ENCODE results near the gene U2AF1L4. TPM values are rescaled to one million over a fixed set of nuclear protein-coding genes. Genes with fewer than 3 reads are reported as not detected.

U2AF1L4 gene
- total and polyA plus RNA-seq, 2 of the 4 experiments (the other 2 are of a cell fraction): 6.1 to 15.0 TPM

DNA sequence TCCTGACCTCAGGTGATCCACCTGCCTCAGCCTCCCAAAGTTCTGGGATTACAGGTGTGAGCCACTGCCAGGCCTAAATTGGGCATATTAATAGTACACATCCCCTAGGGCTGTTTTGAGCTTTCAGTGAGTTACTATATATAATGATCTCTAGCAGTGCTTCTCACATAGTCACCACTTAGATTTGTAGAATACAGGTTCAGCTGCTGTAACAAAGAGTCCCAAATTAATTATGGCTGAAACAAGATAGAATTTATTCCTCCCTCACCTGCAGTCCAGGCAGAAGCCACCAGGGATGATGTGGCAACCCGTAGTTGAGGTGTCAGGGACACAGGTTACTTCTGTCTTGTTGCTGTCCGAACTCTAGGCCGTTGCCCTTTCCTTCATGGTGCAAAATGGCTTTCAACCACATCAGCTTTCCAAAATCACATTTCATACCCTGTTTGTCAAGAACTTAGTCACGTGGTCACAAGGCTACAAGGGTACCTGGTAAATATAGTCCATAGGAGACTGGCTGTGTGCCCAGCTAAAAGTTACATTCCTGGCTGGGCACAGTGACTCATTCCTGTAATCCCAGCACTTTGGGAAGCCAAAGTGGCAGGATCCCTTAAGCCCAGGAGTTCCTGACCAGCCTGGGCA is 15.6 kb upstream of the U2AF1L4 start:
- DNase-seq (no peak), ATAC-seq (ENCODE audit: low read depth) (no peak)
- Histone ChIP-seq H3K9me1 (ENCODE audit: insufficient read depth, low read length) (peaks cover 15% of the 10 kb centered on the region; the same call in 1 of the 2 replicates), H3K27me3 (ENCODE audit: control insufficient read depth, insufficient read depth, low read length) (no peaks in the 10 kb centered on the region), H3K4me3 (ENCODE audit: insufficient read depth, low read depth, low read length) (no peak overlapping the region), H3K18ac (ENCODE audit: low read depth, low read length) (no peak overlapping the region), H2AK5ac (ENCODE audit: low read depth, low read length) (no peak overlapping the region), H3K9me3 (ENCODE audit: control insufficient read depth, insufficient read depth, low read length) (no peaks in the 10 kb centered on the region), H2BK20ac (ENCODE audit: low read depth, low read length) (no peak overlapping the region), H4K91ac (ENCODE audit: insufficient read depth, low read depth, low read length) (no peak overlapping the region), H4K8ac (ENCODE audit: low read depth in 2 of 2, low read length in 2 of 2) (no peak overlapping the region), H3K79me1 (ENCODE audit: low read depth in 1 of 2, low read length in 2 of 2) (peaks cover 27 to 36% of the 10 kb centered on the region in 2 experiments), H3K56ac (ENCODE audit: extremely low read depth, insufficient read depth, low read length) (no peak overlapping the region), H2BK120ac (ENCODE audit: low read depth, low read length) (no peak overlapping the region), H4K5ac (ENCODE audit: low read depth, low read length) (no peak overlapping the region), H3K23ac (ENCODE audit: low read depth, low read length) (no peak overlapping the region), H3K4me2 (ENCODE audit: low read depth, low read length) (no peak overlapping the region), H3K14ac (replicated peaks; ENCODE audit: low read depth, low read length) (no peak overlapping the region), H3K36me3 (ENCODE audit: control insufficient read depth, insufficient read depth, low read length) (peaks cover 21% of the 10 kb centered on the region), H4K20me1 (ENCODE audit: insufficient read depth, low read length) (no peaks in the 10 kb centered on the region; the same call in 1 of the 2 replicates), H2AFZ (replicated peaks; ENCODE audit: low read length, poor library complexity) (no peak overlapping the region), H2AK9ac (replicated peaks; ENCODE audit: low read depth, low read length, poor library complexity) (peak overlapping the region; percentile 72), H2BK15ac (ENCODE audit: low read depth, low read length) (no peak overlapping the region), H3K4me1 (ENCODE audit: control insufficient read depth, insufficient read depth, low read length) (peaks cover 6% of the 10 kb centered on the region), H2BK5ac (ENCODE audit: low read depth, low read length, poor library complexity, severe bottlenecking) (no peak overlapping the region), H3K4ac (ENCODE audit: low read depth, low read length) (no peak overlapping the region), H3K9ac (ENCODE audit: low read depth, low read length) (no peak overlapping the region), H3K27ac (ENCODE audit: insufficient read depth, low read length) (no peak overlapping the region)
- intact Hi-C loops (cut with micrococcal nuclease): no loop called here
- POLR2A ChIA-PET (ENCODE audit: unreplicated experiment): no interaction called here
- no TSS peak for BruUV-seq (replicated peaks)
- in situ Hi-C loops (cut with MboI; ENCODE audit: low sequenced_read_pairs): no loop called here
- CTCF ChIA-PET: interaction anchor here (0.5 kb wide), 1 partner anchor 123 kb away, joined by 3 read pairs; no protein-coding TSS in a partner anchor
- dilution Hi-C loops (cut with HindIII; ENCODE audit: low sequenced_read_pairs, unreplicated experiment): no loop called here
- no CpG with 5 or more reads among the region's 4 CpGs for WGBS, 2 experiments (ENCODE audit: extremely low coverage in 2 of 2, insufficient read length in 1 of 2)
- TF ChIP-seq, protein P1, sequence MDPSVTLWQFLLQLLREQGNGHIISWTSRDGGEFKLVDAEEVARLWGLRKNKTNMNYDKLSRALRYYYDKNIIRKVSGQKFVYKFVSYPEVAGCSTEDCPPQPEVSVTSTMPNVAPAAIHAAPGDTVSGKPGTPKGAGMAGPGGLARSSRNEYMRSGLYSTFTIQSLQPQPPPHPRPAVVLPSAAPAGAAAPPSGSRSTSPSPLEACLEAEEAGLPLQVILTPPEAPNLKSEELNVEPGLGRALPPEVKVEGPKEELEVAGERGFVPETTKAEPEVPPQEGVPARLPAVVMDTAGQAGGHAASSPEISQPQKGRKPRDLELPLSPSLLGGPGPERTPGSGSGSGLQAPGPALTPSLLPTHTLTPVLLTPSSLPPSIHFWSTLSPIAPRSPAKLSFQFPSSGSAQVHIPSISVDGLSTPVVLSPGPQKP (IDR thresholded peaks at IDR 0.05; ENCODE audit: borderline replicate concordance, low read depth, low read length): no peak
- TF ChIP-seq, protein P2, sequence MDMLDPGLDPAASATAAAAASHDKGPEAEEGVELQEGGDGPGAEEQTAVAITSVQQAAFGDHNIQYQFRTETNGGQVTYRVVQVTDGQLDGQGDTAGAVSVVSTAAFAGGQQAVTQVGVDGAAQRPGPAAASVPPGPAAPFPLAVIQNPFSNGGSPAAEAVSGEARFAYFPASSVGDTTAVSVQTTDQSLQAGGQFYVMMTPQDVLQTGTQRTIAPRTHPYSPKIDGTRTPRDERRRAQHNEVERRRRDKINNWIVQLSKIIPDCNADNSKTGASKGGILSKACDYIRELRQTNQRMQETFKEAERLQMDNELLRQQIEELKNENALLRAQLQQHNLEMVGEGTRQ (IDR thresholded peaks at IDR 0.05; ENCODE audit: low read depth, low read length): no peak
- no peak for TF ChIP-seq CEBPB (IDR thresholded peaks at IDR 0.05; ENCODE audit: low read depth, low read length)
